ENCODE measurements around the gene TMEM151B. TPM values are rescaled to one million over a fixed set of nuclear protein-coding genes. Genes with fewer than 3 reads are reported as not detected.

The TMEM151B gene
- total RNA-seq, 2 donors from 2014 or later: 0.22 to 0.51 TPM

DNA sequence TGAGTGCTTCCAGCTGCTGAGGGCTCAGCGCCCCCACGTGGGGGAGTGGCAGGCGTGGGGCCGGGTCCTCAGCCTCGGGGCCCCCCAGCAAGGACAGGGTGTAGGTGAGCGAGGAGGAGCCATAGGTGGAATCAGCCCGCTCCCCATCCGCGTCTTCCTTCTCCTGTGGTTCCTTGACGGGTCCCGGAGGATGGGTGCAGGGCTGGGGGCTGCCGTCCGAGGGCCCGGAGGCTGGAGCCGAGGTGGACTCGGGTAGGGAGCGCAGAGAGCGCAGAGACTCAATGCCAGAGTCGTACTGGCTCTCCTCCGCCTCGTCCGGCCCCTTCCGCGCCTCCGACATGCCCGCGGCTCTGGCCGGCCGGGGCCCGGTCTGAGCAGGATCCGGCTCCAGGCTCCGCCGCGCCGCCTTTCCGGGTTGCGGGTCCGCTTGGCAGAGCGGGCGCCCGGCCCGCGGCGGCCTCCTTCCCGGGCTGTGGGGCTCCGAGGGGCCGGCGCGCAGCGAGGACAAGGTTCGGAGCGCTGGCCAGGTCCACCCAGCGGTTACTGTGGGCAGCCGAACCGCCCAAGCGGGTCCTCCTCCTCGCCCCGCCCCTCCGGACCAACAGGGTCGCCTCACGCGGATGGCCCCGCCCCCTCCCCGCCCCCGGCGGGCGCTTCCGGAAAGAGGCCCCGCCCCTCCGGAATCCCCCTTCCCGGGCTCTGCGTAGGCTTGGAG, 5.1 kb upstream of the TMEM151B start, which contains the start of gene NFKBIE:
NFKBIE (minus strand) TSS at position 545 of the 715 bp plus-strand sequence; CDS start at position 340, 205 bp downstream.
- H3K27me3 ChIP-seq (ENCODE audit: control insufficient read depth, insufficient read depth, low read length, poor library complexity, severe bottlenecking): peaks cover 21% of the 10 kb centered on the region
- no peaks in the 10 kb centered on the region for H3K9me3 Mint-ChIP-seq
- WGBS, 2 experiments (ENCODE audit: insufficient coverage in 1 of 2, insufficient read length in 1 of 2): 0% methylated on average over 44 to 72 of the region's 72 CpGs
- no peaks in the 10 kb centered on the region for H3K9me3 ChIP-seq (ENCODE audit: control insufficient read depth, low read length)
- no peaks in the 10 kb centered on the region for H3K36me3 ChIP-seq (ENCODE audit: control insufficient read depth, insufficient read depth, low read length)
- H3K4me3 Mint-ChIP-seq: peak within 1 kb of the TSS; percentile 64
- peak within 1 kb of the TSS; percentile 82 for H3K4me3 ChIP-seq (ENCODE audit: low read length)
- H3K27me3 Mint-ChIP-seq (ENCODE audit: insufficient read depth): peaks cover 51% of the 10 kb centered on the region
- peaks cover 22% of the 10 kb centered on the region for H3K4me1 Mint-ChIP-seq
- DNase-seq: peak; percentile 98
- peak within 1 kb of the TSS; percentile 4 for H3K9ac ChIP-seq (ENCODE audit: extremely low read depth, low read length, poor library complexity, severe bottlenecking)
- peaks cover 5% of the 10 kb centered on the region for H3K4me1 ChIP-seq (ENCODE audit: control insufficient read depth, insufficient read depth, low read length)
- no peaks in the 10 kb centered on the region for H3K36me3 Mint-ChIP-seq (ENCODE audit: low read depth)
- H3K27ac ChIP-seq (ENCODE audit: low read depth, low read length): no peak within 1 kb of the TSS
- TF ChIP-seq, protein P1, sequence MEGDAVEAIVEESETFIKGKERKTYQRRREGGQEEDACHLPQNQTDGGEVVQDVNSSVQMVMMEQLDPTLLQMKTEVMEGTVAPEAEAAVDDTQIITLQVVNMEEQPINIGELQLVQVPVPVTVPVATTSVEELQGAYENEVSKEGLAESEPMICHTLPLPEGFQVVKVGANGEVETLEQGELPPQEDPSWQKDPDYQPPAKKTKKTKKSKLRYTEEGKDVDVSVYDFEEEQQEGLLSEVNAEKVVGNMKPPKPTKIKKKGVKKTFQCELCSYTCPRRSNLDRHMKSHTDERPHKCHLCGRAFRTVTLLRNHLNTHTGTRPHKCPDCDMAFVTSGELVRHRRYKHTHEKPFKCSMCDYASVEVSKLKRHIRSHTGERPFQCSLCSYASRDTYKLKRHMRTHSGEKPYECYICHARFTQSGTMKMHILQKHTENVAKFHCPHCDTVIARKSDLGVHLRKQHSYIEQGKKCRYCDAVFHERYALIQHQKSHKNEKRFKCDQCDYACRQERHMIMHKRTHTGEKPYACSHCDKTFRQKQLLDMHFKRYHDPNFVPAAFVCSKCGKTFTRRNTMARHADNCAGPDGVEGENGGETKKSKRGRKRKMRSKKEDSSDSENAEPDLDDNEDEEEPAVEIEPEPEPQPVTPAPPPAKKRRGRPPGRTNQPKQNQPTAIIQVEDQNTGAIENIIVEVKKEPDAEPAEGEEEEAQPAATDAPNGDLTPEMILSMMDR (conservative IDR thresholded peaks at IDR 0.05): peak; percentile 29
- peak within 1 kb of the TSS; percentile 56 for H3K27ac Mint-ChIP-seq

- H3K27ac ChIP-seq (ENCODE audit: low read depth, low read length): no peak overlapping the region
- peaks cover 5% of the 10 kb centered on the region for H3K4me1 ChIP-seq (ENCODE audit: control insufficient read depth, insufficient read depth, low read length)
- Mint-ChIP-seq H3K27me3 (ENCODE audit: insufficient read depth) (peaks cover 51% of the 10 kb centered on the region), H3K36me3 (ENCODE audit: low read depth) (no peaks in the 10 kb centered on the region), H3K4me3 (peak overlapping the region; percentile 64), H3K27ac (no peak overlapping the region), H3K4me1 (peaks cover 22% of the 10 kb centered on the region), H3K9me3 (no peaks in the 10 kb centered on the region)
- H3K9me3 ChIP-seq (ENCODE audit: control insufficient read depth, low read length): no peaks in the 10 kb centered on the region
- 75 to 76% methylated on average over 15 to 17 of the region's 17 CpGs for WGBS, 2 experiments (ENCODE audit: insufficient coverage in 1 of 2, insufficient read length in 1 of 2)
- H3K36me3 ChIP-seq (ENCODE audit: control insufficient read depth, insufficient read depth, low read length): no peaks in the 10 kb centered on the region
- TF ChIP-seq, protein P1 (conservative IDR thresholded peaks at IDR 0.05): no peak
- peaks cover 21% of the 10 kb centered on the region for H3K27me3 ChIP-seq (ENCODE audit: control insufficient read depth, insufficient read depth, low read length, poor library complexity, severe bottlenecking)
- no peak for DNase-seq
- H3K9ac ChIP-seq (ENCODE audit: extremely low read depth, low read length, poor library complexity, severe bottlenecking): no peak overlapping the region
- H3K4me3 ChIP-seq (ENCODE audit: low read length): no peak overlapping the region
These were observed 4.5 kb upstream of the TMEM151B start for GRCh38 chr6:44265722-44266233.

DNA sequence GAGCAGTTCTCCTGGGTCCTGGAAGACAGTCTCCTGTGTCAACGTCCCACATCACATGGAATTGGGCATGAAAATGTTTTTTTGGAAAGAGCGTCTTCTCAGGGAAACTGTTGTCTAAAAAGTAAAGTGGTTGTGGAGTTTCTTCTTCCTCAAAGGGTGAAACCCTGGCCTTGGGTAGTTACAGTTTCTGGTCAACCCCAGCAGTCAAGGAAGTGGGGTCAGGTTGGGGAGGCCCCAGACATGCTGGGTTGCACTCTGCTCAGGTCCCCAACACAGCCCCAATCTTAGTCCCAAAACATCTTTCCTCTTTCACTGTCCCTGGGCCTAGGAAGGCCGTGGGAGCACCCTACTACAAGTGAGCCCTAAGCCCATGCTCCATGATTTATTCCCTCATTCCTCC, 3.9 kb upstream of the TMEM151B start:
- Mint-ChIP-seq H3K9me3 (no peaks in the 10 kb centered on the region), H3K36me3 (ENCODE audit: low read depth) (no peaks in the 10 kb centered on the region), H3K27ac (no peak overlapping the region), H3K4me1 (peaks cover 22% of the 10 kb centered on the region), H3K27me3 (ENCODE audit: insufficient read depth) (peaks cover 56% of the 10 kb centered on the region), H3K4me3 (peak overlapping the region; percentile 64)
- Histone ChIP-seq H3K4me3 (ENCODE audit: low read length) (no peak overlapping the region), H3K9ac (ENCODE audit: extremely low read depth, low read length, poor library complexity, severe bottlenecking) (no peak overlapping the region), H3K4me1 (ENCODE audit: control insufficient read depth, insufficient read depth, low read length) (peaks cover 5% of the 10 kb centered on the region), H3K36me3 (ENCODE audit: control insufficient read depth, insufficient read depth, low read length) (no peaks in the 10 kb centered on the region), H3K27me3 (ENCODE audit: control insufficient read depth, insufficient read depth, low read length, poor library complexity, severe bottlenecking) (peaks cover 25% of the 10 kb centered on the region), H3K27ac (ENCODE audit: low read depth, low read length) (no peak overlapping the region), H3K9me3 (ENCODE audit: control insufficient read depth, low read length) (no peaks in the 10 kb centered on the region)
- no peak for DNase-seq
- TF ChIP-seq, protein P1 (conservative IDR thresholded peaks at IDR 0.05): no peak
- WGBS, 2 experiments (ENCODE audit: insufficient coverage in 1 of 2, insufficient read length in 1 of 2): 89 to 100% methylated on average over 2 to 3 of the region's 3 CpGs
